Esophagus squamous epithelium (tissue), 4 donors: ENCODE results near the gene MOK.

ENCODE experiments used
- CTCF ChIP-seq, 6 experiments: fragments of 450-650 bp in 4 of 6; fragments of 200-600 bp in 2 of 6; sonication (generic) in 2 of 6; IDR thresholded peaks; one replicate each; pipeline ENCODE4 v1.5.1; 2016 to 2019; ENCODE audit warnings: antibody characterized with exemption in 6 of 6, mild to moderate bottlenecking in 4 of 6, moderate library complexity in 4 of 6
- POLR2A ChIP-seq, 4 donors: fragments of 450-650 bp; IDR thresholded peaks; one replicate each; pipeline ENCODE4 v1.6.1; 2017; ENCODE audit warnings: antibody characterized with exemption in 4 of 4, mild to moderate bottlenecking in 4 of 4, moderate library complexity in 3 of 4

GRCh38 chr14:102200690-102201352 is 104.1 kb downstream of the MOK start:
- TF ChIP-seq CTCF (IDR thresholded peaks at IDR 0.05), result no peak
- no peak for TF ChIP-seq POLR2A (IDR thresholded peaks at IDR 0.05)
